Activated CD4-positive, alpha-beta memory T cell treated with anti-CD3 and anti-CD28 coated beads for 36 hours (primary cell): ENCODE results near the gene NEK2. TPM values are rescaled to one million over a fixed set of nuclear protein-coding genes. Genes with fewer than 3 reads are reported as not detected.

ENCODE experiments used
- CTCF ChIA-PET: fragments of 350-600 bp; sonication (Branson Sonifier 250); formaldehyde crosslinking; loops from one replicate; lab custom pipeline; 2021; ENCODE audit warnings: antibody characterized with exemption, inconsistent platforms; lab: Charles Lee
- POLR2A ChIA-PET: fragments of 350-600 bp; sonication (Branson Sonifier 250); formaldehyde crosslinking; loops from one replicate; lab custom pipeline; 2021; ENCODE audit warnings: antibody characterized with exemption; lab: Charles Lee
- DNase-seq: peaks from one replicate; pipeline ENCODE4 v3.0.0-alpha.2; 2020
- H3K27ac Mint-ChIP-seq: one replicate; pipeline ENCODE4 v1.8.0; 2021; ENCODE audit warnings: mixed read lengths
- H3K27me3 Mint-ChIP-seq: one replicate; pipeline ENCODE4 v1.8.0; 2021; ENCODE audit warnings: mixed read lengths
- H3K36me3 Mint-ChIP-seq: one replicate; pipeline ENCODE4 v1.8.0; 2021; ENCODE audit warnings: mixed read lengths
- H3K4me1 Mint-ChIP-seq: one replicate; pipeline ENCODE4 v1.8.0; 2021; ENCODE audit warnings: low read depth, mixed read lengths
- H3K4me3 Mint-ChIP-seq: one replicate; pipeline ENCODE4 v1.8.0; 2021; ENCODE audit warnings: mild to moderate bottlenecking, mixed read lengths
- H3K9me3 Mint-ChIP-seq: one replicate; pipeline ENCODE4 v1.8.0; 2021; ENCODE audit warnings: mixed read lengths
- intact Hi-C: fragments of 100-400 bp; cut with micrococcal nuclease; formaldehyde crosslinking; loops from one replicate; pipeline ENCODE4 v1.15.1; 2023
- total RNA-seq, 2 experiments: library from RNA; stranded (reverse); gene quantifications; one replicate each; pipeline ENCODE4 v1.2.3, GENCODE V29; 2021

Gene NEK2
- total RNA-seq, 2 experiments from 2014 or later: 42.4 to 45.9 TPM

- intact Hi-C loops: no loop called here
- ChIA-PET POLR2A (no interaction called here), CTCF (interaction anchor here (0.7 kb wide), 1 partner anchor 14 kb away, joined by 3 read pairs; no protein-coding TSS in a partner anchor)
- Mint-ChIP-seq H3K27ac (no peak overlapping the region), H3K4me3 (no peak overlapping the region), H3K4me1 (no peaks in the 10 kb centered on the region), H3K36me3 (peaks cover 29% of the 10 kb centered on the region), H3K27me3 (no peaks in the 10 kb centered on the region), H3K9me3 (no peaks in the 10 kb centered on the region)
- DNase-seq: no peak
These were observed 8.3 kb downstream of the NEK2 start for GRCh38 chr1:211667065-211667617.

GRCh38 chr1:211660718-211661222 lies 14.7 kb downstream of the NEK2 start:
- DNase-seq: no peak
- no peaks in the 10 kb centered on the region for H3K9me3 Mint-ChIP-seq
- no peaks in the 10 kb centered on the region for H3K27me3 Mint-ChIP-seq
- CTCF ChIA-PET: no interaction called here
- no peak overlapping the region for H3K27ac Mint-ChIP-seq
- no peak overlapping the region for H3K4me3 Mint-ChIP-seq
- no peaks in the 10 kb centered on the region for H3K4me1 Mint-ChIP-seq
- H3K36me3 Mint-ChIP-seq: peaks cover 9% of the 10 kb centered on the region
- POLR2A ChIA-PET: no interaction called here
- intact Hi-C loops: no loop called here

- ChIA-PET CTCF (interaction anchor here (1.3 to 1.6 kb wide), 2 partner anchors 15 to 143 kb away, joined by 3 to 9 read pairs; no protein-coding TSS in a partner anchor), POLR2A (no interaction called here)
- H3K27me3 Mint-ChIP-seq: no peaks in the 10 kb centered on the region
- H3K4me3 Mint-ChIP-seq: no peak overlapping the region
- no peaks in the 10 kb centered on the region for H3K36me3 Mint-ChIP-seq
- no peak overlapping the region for H3K27ac Mint-ChIP-seq
- intact Hi-C loops: loop anchor here (5.0 to 10.0 kb wide), 2 partner anchors 334 to 1072 kb away; no protein-coding TSS in a partner anchor
- H3K9me3 Mint-ChIP-seq: no peaks in the 10 kb centered on the region
- DNase-seq: no peak
- H3K4me1 Mint-ChIP-seq: no peaks in the 10 kb centered on the region
These were observed 18.7 kb downstream of the NEK2 start for GRCh38 chr1:211656728-211657127.

GRCh38 chr1:211654838-211655787 lies 20.3 kb downstream of the NEK2 start:
- Mint-ChIP-seq H3K4me3 (no peak overlapping the region), H3K9me3 (no peaks in the 10 kb centered on the region), H3K4me1 (no peaks in the 10 kb centered on the region), H3K36me3 (no peaks in the 10 kb centered on the region), H3K27me3 (no peaks in the 10 kb centered on the region), H3K27ac (no peak overlapping the region)
- POLR2A ChIA-PET: no interaction called here
- CTCF ChIA-PET: interaction anchor here (0.6 to 6.9 kb wide), 15 partner anchors 11 to 770 kb away, joined by 3 to 73 read pairs (median 5); partner anchors contain the start of gene SLC30A1
- peak; percentile 87 for DNase-seq
- intact Hi-C loops: loop anchor here (1.0 to 10.0 kb wide), 4 partner anchors 76 to 1070 kb away; partner anchors contain the start of gene SLC30A1

- no peak for DNase-seq
- H3K27me3 Mint-ChIP-seq: no peaks in the 10 kb centered on the region
- H3K27ac Mint-ChIP-seq: no peak overlapping the region
- H3K4me1 Mint-ChIP-seq: no peaks in the 10 kb centered on the region
- POLR2A ChIA-PET: no interaction called here
- H3K9me3 Mint-ChIP-seq: no peaks in the 10 kb centered on the region
- intact Hi-C loops: loop anchor here (10.0 kb wide), 1 partner anchor 1069 kb away; no protein-coding TSS in a partner anchor
- CTCF ChIA-PET: interaction anchor here (0.5 to 6.9 kb wide), 15 partner anchors 10 to 802 kb away, joined by 3 to 73 read pairs (median 5); partner anchors contain the start of gene SLC30A1
- no peak overlapping the region for H3K4me3 Mint-ChIP-seq
- no peaks in the 10 kb centered on the region for H3K36me3 Mint-ChIP-seq
These were observed 21.4 kb downstream of the NEK2 start for GRCh38 chr1:211653959-211654496.

- Mint-ChIP-seq H3K27me3 (no peaks in the 10 kb centered on the region), H3K36me3 (no peaks in the 10 kb centered on the region), H3K9me3 (no peaks in the 10 kb centered on the region), H3K27ac (no peak overlapping the region), H3K4me3 (no peak overlapping the region), H3K4me1 (no peaks in the 10 kb centered on the region)
- POLR2A ChIA-PET: no interaction called here
- CTCF ChIA-PET: interaction anchor here (0.9 to 6.9 kb wide), 7 partner anchors 27 to 330 kb away, joined by 3 to 73 read pairs (median 5); partner anchors contain the start of gene SLC30A1
- no peak for DNase-seq
- intact Hi-C loops: loop anchor here (10.0 kb wide), 1 partner anchor 1068 kb away; no protein-coding TSS in a partner anchor
These were observed 22.1 kb downstream of the NEK2 start for GRCh38 chr1:211653293-211653692.

GRCh38 chr1:211652371-211652770 lies 23.1 kb downstream of the NEK2 start:
- DNase-seq: no peak
- H3K36me3 Mint-ChIP-seq: no peaks in the 10 kb centered on the region
- intact Hi-C loops: loop anchor here (10.0 kb wide), 1 partner anchor 1068 kb away; no protein-coding TSS in a partner anchor
- ChIA-PET CTCF (interaction anchor here (0.9 to 6.9 kb wide), 3 partner anchors 138 to 329 kb away, joined by 3 to 73 read pairs (median 3); no protein-coding TSS in a partner anchor), POLR2A (no interaction called here)
- no peaks in the 10 kb centered on the region for H3K4me1 Mint-ChIP-seq
- H3K4me3 Mint-ChIP-seq: no peak overlapping the region
- H3K27me3 Mint-ChIP-seq: no peaks in the 10 kb centered on the region
- no peaks in the 10 kb centered on the region for H3K9me3 Mint-ChIP-seq
- no peak overlapping the region for H3K27ac Mint-ChIP-seq

- Mint-ChIP-seq H3K36me3 (no peaks in the 10 kb centered on the region), H3K4me1 (no peaks in the 10 kb centered on the region), H3K27ac (no peak overlapping the region), H3K27me3 (no peaks in the 10 kb centered on the region), H3K9me3 (no peaks in the 10 kb centered on the region), H3K4me3 (no peak overlapping the region)
- DNase-seq: no peak
- POLR2A ChIA-PET: no interaction called here
- CTCF ChIA-PET: interaction anchor here (6.9 kb wide), 1 partner anchor 137 kb away, joined by 73 read pairs; no protein-coding TSS in a partner anchor
- intact Hi-C loops: loop anchor here (10.0 kb wide), 1 partner anchor 1066 kb away; no protein-coding TSS in a partner anchor
These were observed 24.5 kb downstream of the NEK2 start for GRCh38 chr1:211650904-211651303.

- CTCF ChIA-PET: interaction anchor here (0.8 to 6.9 kb wide), 4 partner anchors 9 to 136 kb away, joined by 4 to 73 read pairs (median 4); no protein-coding TSS in a partner anchor
- Mint-ChIP-seq H3K9me3 (no peaks in the 10 kb centered on the region), H3K4me3 (no peak overlapping the region), H3K36me3 (no peaks in the 10 kb centered on the region), H3K4me1 (no peaks in the 10 kb centered on the region), H3K27me3 (no peaks in the 10 kb centered on the region), H3K27ac (no peak overlapping the region)
- DNase-seq: peak; percentile 36
- intact Hi-C loops: no loop called here
- POLR2A ChIA-PET: no interaction called here
These were observed 26.2 kb downstream of the NEK2 start for GRCh38 chr1:211648980-211649934.

GRCh38 chr1:211648336-211648735 lies 27.1 kb downstream of the NEK2 start:
- Mint-ChIP-seq H3K36me3 (no peaks in the 10 kb centered on the region), H3K27ac (no peak overlapping the region), H3K4me1 (peaks cover 8% of the 10 kb centered on the region), H3K9me3 (no peaks in the 10 kb centered on the region), H3K4me3 (no peak overlapping the region), H3K27me3 (no peaks in the 10 kb centered on the region)
- ChIA-PET CTCF (interaction anchor here (1.0 kb wide), 2 partner anchors 20 to 135 kb away, joined by 4 read pairs; no protein-coding TSS in a partner anchor), POLR2A (no interaction called here)
- DNase-seq: no peak
- intact Hi-C loops: no loop called here
